Bronchial smooth muscle cell (primary cell): ENCODE data around the gene DHX30. TPM values are rescaled to one million over a fixed set of nuclear protein-coding genes. Genes with fewer than 3 reads are reported as not detected.

Experiments
- total RNA-seq: library from RNA; depleted of rRNA; stranded (reverse); fragments of >200 nt; gene quantifications from 2 replicates; pipeline ENCODE4 v1.2.1, GENCODE V29; 2014

Gene DHX30
- total RNA-seq, result 34.7 and 42.3 TPM in 2 replicates

GRCh38 chr3:47802734-47803479 lies at the start of gene DHX30:
Gene DHX30 (plus strand): TSS chr3:47803138. CDS start chr3:47810684, 7,546 bp downstream.

GRCh38 chr3:47781685-47782445 lies 21.1 kb upstream of the DHX30 start, which contains the start of gene SMARCC1:
Gene SMARCC1 (minus strand): TSS chr3:47781893. CDS start chr3:47781797, 96 bp downstream.

Other genes with a start within 250 kb of the DHX30 start
- gene CSPG5, start 224.3 kb upstream of the DHX30 start, total RNA-seq, result 0.09 and 0.16 TPM in 2 replicates
- 22.4 and 24.6 TPM in 2 replicates for gene SMARCC1, start 21.2 kb upstream of the DHX30 start, total RNA-seq
- 73.1 and 74.9 TPM in 2 replicates for gene MAP4, start 213.3 kb downstream of the DHX30 start, total RNA-seq